Ectodermal cell (in vitro differentiated cells): ENCODE results near the gene MRPS5.
A peak's percentile ranks its signal among the peaks of the same experiment; 100 is the strongest.
"Not testable (repeated sequence)": the region's sequence is repeated elsewhere in the genome, so short reads cannot be mapped to it uniquely, and the experiment has no call there.

Source experiments
- H3K27ac ChIP-seq: 2 replicates; pipeline ENCODE4 v1.7.0; 2013; ENCODE audit warnings: mild to moderate bottlenecking, low read depth, low read length; ENCODE audit not compliant: insufficient read depth, poor library complexity, severe bottlenecking
- H3K27me3 ChIP-seq: 2 replicates; pipeline ENCODE4 v1.7.0; 2013; ENCODE audit warnings: mild to moderate bottlenecking, low read length; ENCODE audit not compliant: insufficient read depth, control insufficient read depth, poor library complexity, severe bottlenecking
- H3K36me3 ChIP-seq: one replicate; pipeline ENCODE4 v1.7.0; 2013; ENCODE audit warnings: low read length; ENCODE audit not compliant: control insufficient read depth, insufficient read depth
- H3K4me1 ChIP-seq: one replicate; pipeline ENCODE4 v1.7.0; 2013; ENCODE audit warnings: low read length; ENCODE audit not compliant: control insufficient read depth, insufficient read depth
- H3K4me3 ChIP-seq: 2 replicates; pipeline ENCODE4 v1.7.0; 2013; ENCODE audit warnings: low read depth, low read length, control low read depth; ENCODE audit not compliant: insufficient read depth
- H3K9me3 ChIP-seq: 2 replicates; pipeline ENCODE4 v1.7.0; 2013; ENCODE audit warnings: mild to moderate bottlenecking, low read length, moderate library complexity; ENCODE audit not compliant: control insufficient read depth
- WGBS, 2 experiments: methylation state at CpG; one replicate each; pipeline ENCODE4 v1.1.7; 2013; ENCODE audit warnings: missing lambda C conversion rate in 2 of 2; 5-methylcytosine and 5-hydroxymethylcytosine counted together

MRPS5 gene

GRCh38 chr2:95138702-95139101, 17.1 kb upstream of the MRPS5 start:
- Histone ChIP-seq H3K9me3 (peaks cover 4% of the 10 kb centered on the region), H3K27me3 (no peaks in the 10 kb centered on the region), H3K27ac (no peak overlapping the region), H3K4me3 (no peak overlapping the region), H3K36me3 (no peaks in the 10 kb centered on the region), H3K4me1 (no peaks in the 10 kb centered on the region)
- 64 to 72% methylated on average over 1 of the region's 1 CpG for WGBS, 2 experiments

GRCh38 chr2:95122197-95122551, 566 bp upstream of the MRPS5 start:
- no peak overlapping the region for H3K27ac ChIP-seq
- H3K27me3 ChIP-seq: no peaks in the 10 kb centered on the region
- no peaks in the 10 kb centered on the region for H3K36me3 ChIP-seq
- H3K9me3 ChIP-seq: no peaks in the 10 kb centered on the region
- H3K4me1 ChIP-seq: no peaks in the 10 kb centered on the region
- 33% methylated on average over 5 of the region's 5 CpGs for WGBS, 2 experiments
- H3K4me3 ChIP-seq: peak overlapping the region; percentile 95

- Histone ChIP-seq H3K4me3 (peak overlapping the region; percentile 95), H3K9me3 (no peaks in the 10 kb centered on the region), H3K27ac (no peak overlapping the region), H3K27me3 (no peaks in the 10 kb centered on the region), H3K36me3 (no peaks in the 10 kb centered on the region), H3K4me1 (no peaks in the 10 kb centered on the region)
- WGBS, 2 experiments: 1 to 2% methylated on average over 11 of the region's 11 CpGs
These were observed 558 bp downstream of the MRPS5 start for GRCh38 chr2:95121093-95121406.

- Histone ChIP-seq H3K4me1 (no peaks in the 10 kb centered on the region), H3K27ac (no peak overlapping the region), H3K4me3 (no peak overlapping the region), H3K9me3 (no peaks in the 10 kb centered on the region), H3K27me3 (no peaks in the 10 kb centered on the region), H3K36me3 (peaks cover 5% of the 10 kb centered on the region)
- WGBS, 2 experiments: 40 to 46% methylated on average over 7 of the region's 7 CpGs
These were observed 6.2 kb downstream of the MRPS5 start for GRCh38 chr2:95115418-95115817.

- Histone ChIP-seq H3K4me1 (no peaks in the 10 kb centered on the region), H3K27me3 (no peaks in the 10 kb centered on the region), H3K4me3 (no peak overlapping the region), H3K27ac (no peak overlapping the region), H3K36me3 (peaks cover 9% of the 10 kb centered on the region), H3K9me3 (no peaks in the 10 kb centered on the region)
- 92 to 93% methylated on average over 6 to 7 of the region's 7 CpGs for WGBS, 2 experiments
These were observed 8.1 kb downstream of the MRPS5 start for GRCh38 chr2:95113464-95113863.

GRCh38 chr2:95110395-95110794, 11.2 kb downstream of the MRPS5 start:
- peaks cover 37% of the 10 kb centered on the region for H3K36me3 ChIP-seq
- H3K4me3 ChIP-seq: no peak overlapping the region
- H3K27me3 ChIP-seq: no peaks in the 10 kb centered on the region
- H3K4me1 ChIP-seq: no peaks in the 10 kb centered on the region
- no peaks in the 10 kb centered on the region for H3K9me3 ChIP-seq
- no peak overlapping the region for H3K27ac ChIP-seq

- no peak overlapping the region for H3K4me3 ChIP-seq
- no peaks in the 10 kb centered on the region for H3K9me3 ChIP-seq
- no peak overlapping the region for H3K27ac ChIP-seq
- no peaks in the 10 kb centered on the region for H3K4me1 ChIP-seq
- H3K36me3 ChIP-seq: peaks cover 48% of the 10 kb centered on the region
- no peaks in the 10 kb centered on the region for H3K27me3 ChIP-seq
- 95% methylated on average over 6 of the region's 6 CpGs for WGBS, 2 experiments
These were observed 12.3 kb downstream of the MRPS5 start for GRCh38 chr2:95109260-95109659.

GRCh38 chr2:95106081-95106480, 15.5 kb downstream of the MRPS5 start:
- H3K27me3 ChIP-seq: no peaks in the 10 kb centered on the region
- H3K36me3 ChIP-seq: peaks cover 59% of the 10 kb centered on the region
- WGBS, 2 experiments: 94 to 96% methylated on average over 2 of the region's 2 CpGs

GRCh38 chr2:95104606-95105005, 17.0 kb downstream of the MRPS5 start:
- Histone ChIP-seq H3K4me3 (no peak overlapping the region), H3K36me3 (peaks cover 59% of the 10 kb centered on the region), H3K9me3 (no peaks in the 10 kb centered on the region), H3K27me3 (no peaks in the 10 kb centered on the region), H3K4me1 (no peaks in the 10 kb centered on the region), H3K27ac (no peak overlapping the region)
- WGBS, 2 experiments: 93 to 97% methylated on average over 8 of the region's 8 CpGs

More at GRCh38 chr2:95106081-95106480, 15.5 kb downstream of the MRPS5 start:
- Histone ChIP-seq H3K27ac (no peak overlapping the region), H3K4me1 (no peaks in the 10 kb centered on the region), H3K4me3 (no peak overlapping the region), H3K9me3 (no peaks in the 10 kb centered on the region)

GRCh38 chr2:95099910-95100309, 21.7 kb downstream of the MRPS5 start:
- H3K27me3 ChIP-seq: no peaks in the 10 kb centered on the region
- no peak overlapping the region for H3K27ac ChIP-seq
- no peak overlapping the region for H3K4me3 ChIP-seq
- WGBS, 2 experiments: 92 to 93% methylated on average over 2 of the region's 2 CpGs
- H3K4me1 ChIP-seq: no peaks in the 10 kb centered on the region
- H3K9me3 ChIP-seq: no peaks in the 10 kb centered on the region
- peaks cover 26% of the 10 kb centered on the region for H3K36me3 ChIP-seq

- not testable (repeated sequence) for H3K4me3 ChIP-seq, H3K27ac ChIP-seq, H3K9me3 ChIP-seq, H3K27me3 ChIP-seq, H3K4me1 ChIP-seq
- WGBS, 2 experiments: 91 to 100% methylated on average over 4 of the region's 5 CpGs
- peaks cover 19% of the 10 kb centered on the region for H3K36me3 ChIP-seq
These were observed 23.3 kb downstream of the MRPS5 start for GRCh38 chr2:95098273-95098672.
